HG02623 (cell line): Measurements from ENCODE around the gene SCCPDH.
A peak's percentile ranks its signal among the peaks of the same experiment; 100 is the strongest.
"Not testable (repeated sequence)": the region's sequence is repeated elsewhere in the genome, so short reads cannot be mapped to it uniquely, and the experiment has no call there.

Experiments used
- ATAC-seq: cut with Tn5 transposase; IDR thresholded peaks from one replicate; pipeline ENCODE4 v1.9.1; 2021; ENCODE audit warnings: moderate library complexity; ENCODE audit not compliant: unreplicated experiment

SCCPDH gene, protein sequence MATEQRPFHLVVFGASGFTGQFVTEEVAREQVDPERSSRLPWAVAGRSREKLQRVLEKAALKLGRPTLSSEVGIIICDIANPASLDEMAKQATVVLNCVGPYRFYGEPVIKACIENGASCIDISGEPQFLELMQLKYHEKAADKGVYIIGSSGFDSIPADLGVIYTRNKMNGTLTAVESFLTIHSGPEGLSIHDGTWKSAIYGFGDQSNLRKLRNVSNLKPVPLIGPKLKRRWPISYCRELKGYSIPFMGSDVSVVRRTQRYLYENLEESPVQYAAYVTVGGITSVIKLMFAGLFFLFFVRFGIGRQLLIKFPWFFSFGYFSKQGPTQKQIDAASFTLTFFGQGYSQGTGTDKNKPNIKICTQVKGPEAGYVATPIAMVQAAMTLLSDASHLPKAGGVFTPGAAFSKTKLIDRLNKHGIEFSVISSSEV

DNA sequence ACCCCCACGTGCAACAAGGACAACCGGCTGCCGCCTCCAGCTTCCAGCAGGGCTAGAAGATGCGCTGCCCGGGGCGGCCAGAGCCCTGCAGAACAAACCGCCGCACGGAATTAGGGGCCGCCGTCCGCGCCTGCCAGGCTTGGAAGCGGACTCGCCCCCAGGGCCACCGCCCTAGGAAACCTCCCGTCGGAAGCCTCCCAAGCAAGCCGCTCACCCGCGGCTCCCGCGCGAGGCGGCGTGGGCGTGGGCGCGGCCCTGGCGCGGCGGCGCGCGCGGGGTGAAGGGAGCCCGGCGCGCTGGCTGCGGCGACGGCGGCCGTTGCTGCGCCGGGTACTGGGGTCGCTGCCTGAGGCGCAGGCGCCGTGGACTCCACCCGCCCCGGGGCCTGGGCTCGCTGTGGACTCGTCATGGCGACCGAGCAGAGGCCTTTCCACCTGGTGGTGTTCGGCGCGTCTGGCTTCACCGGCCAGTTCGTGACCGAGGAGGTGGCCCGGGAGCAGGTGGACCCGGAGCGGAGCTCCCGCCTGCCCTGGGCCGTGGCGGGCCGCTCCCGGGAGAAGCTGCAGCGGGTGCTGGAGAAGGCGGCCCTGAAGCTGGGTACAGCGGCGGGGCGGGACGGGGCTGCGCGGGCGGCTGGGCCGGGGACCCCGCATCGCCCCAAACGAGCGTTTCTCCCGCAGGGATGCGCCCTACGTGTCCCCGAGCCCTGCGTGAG, at the start of gene SCCPDH:
SCCPDH (plus strand) TSS at position 394 of the 715 bp plus-strand sequence; CDS start at position 408, 14 bp downstream.
- peak; percentile 90 for ATAC-seq

DNA sequence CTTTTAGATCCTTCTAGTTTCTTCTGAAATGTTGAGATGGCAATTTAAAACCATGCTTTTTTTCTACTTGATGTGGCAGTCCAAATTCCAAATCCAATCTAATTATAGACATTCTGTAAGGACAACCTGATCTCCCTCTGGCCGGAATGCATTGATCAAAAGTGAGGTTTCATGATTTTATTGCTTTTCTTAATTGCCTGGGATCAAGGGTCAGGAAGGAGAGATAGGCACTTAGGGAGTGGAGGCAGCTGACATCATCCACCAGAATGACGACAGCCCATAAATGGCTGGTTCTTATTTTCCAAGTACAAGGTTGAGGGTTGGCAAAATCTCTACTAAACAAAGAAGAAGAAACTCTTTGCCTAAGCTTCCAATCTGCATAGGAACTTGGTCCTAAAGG, 46.4 kb upstream of the SCCPDH start:
- no peak for ATAC-seq

DNA sequence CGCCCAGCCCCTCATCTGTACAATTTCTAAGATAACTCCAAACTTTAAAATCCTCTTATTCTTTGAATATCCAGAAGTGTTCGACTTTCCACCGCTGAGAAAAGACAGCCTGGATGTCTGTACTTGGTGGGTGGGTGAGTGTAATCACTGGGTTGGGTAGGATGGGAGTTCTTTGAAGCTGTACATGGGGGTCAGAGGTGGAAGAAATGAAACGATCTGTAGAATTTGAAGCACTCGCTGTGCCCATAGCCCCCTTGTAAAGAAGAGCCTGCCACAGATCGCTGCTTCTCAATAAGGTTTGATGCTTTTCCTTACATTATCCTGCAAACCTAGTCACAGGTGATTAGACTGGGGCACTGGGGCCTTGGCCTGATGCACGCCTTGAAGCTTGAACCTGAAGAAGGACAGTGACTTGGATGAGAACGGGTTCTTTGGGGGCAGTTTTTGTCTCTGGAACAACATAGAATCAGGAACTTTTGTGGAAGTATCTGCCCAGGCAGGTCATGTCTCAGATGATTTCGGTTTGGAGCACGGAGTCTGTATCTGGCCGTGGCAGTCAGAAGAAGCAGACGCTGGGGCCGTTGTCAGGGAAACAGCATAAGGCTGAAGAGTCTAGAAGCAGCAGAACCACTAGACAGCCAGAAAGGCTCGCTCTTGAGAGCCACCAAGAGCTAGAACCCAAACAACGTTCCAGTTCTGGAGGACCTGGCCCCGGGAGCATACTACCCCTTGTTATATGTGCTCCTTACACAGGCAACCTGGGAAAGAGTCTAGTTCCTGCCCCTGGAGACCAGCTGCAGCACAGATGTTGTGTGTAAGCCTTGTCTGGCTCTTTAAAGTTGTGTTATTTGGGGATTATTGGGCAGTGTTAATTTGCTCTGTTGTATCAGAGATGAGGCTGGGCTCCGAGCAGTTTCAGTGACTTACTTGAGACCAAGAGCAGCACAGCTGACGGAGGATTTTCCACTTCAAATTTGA, 45.1 kb upstream of the SCCPDH start:
- no peak for ATAC-seq

DNA sequence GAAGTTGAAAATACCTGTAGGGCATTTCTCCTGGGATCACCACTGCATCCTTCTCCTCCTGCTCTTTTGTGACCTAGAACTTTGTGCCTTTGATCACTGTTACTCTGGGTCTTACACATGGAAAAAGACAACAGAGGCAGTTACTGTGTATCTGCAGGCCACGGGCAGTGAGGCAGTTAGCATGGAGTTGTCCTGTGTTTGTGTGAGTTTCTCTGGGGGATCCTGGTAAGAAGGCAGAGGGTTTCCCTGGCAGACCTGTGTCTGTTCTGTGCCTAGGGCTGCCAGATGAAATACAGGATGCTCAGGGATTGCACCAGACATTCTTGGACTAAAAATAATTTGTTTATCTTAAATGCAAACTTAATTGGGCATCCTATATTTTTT, 44.4 kb upstream of the SCCPDH start:
- ATAC-seq: no peak

DNA sequence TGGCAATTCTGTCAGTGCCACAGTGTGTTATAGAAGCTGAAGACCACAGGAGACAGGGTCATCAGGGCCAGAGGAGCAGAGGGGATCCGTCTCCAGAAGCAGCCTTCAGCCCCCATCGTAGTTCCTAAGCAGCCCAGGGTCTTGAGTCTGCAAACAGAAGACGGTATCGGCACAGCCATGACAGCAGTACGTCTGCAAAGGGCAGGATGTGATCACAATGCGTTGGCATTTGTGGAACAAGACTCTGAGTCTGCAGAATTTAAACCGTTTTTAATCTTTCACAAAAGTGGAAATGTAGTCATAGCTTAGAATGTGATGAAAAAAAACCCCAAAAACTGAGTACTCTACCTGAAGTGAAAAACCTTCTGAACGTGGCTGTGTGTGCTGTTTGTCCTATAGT, 44.0 kb upstream of the SCCPDH start:
- ATAC-seq: no peak

DNA sequence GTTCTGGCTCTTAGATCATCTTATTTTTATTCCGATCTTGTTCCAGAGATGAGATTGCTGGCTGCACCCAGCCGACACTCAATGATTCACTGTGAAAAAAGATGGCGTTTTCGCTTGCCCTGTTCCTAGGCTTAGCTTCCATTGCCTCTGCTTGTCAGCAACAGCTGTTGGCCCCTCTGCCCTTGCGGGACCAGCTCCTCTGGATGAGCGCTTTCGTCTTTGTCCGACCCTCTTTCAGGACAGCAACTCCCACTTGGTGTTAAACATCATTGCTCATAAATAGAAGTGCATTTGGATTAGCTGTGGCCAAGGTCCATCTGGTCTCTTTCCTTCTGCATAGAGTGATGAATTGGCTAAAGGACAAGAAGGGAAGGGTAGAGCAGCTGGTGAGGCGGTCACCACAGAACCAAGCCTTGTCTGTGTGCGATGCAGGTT, 43.5 kb upstream of the SCCPDH start:
- ATAC-seq: no peak

DNA sequence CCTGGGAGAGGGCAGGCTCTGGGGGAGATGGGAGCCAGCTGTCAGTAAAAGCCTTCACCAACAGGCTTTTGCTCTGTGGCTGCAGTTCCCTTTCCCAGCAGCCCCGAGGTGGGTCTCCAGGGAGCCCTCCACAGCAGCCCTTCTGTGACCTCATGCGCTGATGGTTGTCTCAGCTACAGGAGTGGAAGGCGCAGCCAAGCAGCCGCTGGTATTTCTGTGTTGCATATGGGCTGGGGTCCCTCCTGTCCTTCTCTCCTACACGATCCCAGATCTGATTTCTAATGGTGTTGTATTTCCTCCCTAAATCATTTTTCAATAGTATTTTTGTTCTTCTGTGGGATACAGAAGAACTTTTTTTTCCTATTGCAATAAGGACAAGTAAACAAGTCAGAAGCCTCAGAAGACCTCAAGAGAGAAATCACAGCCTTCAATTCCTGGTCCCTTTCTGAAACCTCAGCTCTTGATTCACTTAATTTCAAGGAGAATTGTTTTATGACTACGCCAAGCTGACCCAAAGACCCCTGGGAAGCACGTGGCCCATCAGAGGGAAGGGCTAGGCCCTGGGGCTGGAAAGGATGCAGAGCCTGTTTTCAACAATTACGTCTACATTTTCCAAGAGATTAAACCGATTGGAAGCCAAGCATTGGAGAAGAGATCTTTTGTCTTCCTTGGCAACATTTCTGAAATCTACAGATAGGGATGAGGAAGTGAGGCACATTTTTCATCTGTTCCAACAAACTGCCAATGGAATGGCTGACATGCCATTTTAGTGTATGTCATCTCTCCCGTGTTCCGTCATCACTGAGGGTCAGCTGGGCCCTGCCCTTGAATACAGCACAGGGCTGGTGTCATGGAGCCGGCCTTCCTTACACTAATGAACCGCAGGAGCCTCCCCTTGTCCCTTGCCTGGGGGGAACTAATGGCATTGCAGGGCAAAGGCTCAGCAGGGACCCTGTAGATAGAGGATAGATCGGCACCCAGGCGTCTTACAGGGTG, 42.0 kb upstream of the SCCPDH start:
- ATAC-seq: no peak

DNA sequence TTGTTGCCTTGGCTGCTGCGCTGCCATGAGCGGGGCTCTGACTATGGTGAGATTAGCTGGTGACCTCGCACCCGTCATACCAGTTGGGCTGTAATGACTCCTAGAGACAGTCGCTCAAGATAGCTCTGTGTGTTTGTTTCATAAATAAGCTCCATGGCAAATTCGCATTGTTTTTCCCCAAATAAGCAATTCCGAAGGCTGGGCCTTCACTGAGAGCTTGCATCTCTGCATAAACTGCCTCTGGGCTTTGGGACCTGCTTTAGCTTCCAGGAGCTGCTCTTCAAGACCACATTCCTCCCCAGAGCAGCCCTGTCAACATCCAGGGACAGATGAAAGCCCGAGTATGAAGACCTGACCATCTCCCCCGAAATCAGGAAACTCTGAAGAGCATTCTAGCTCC, 40.7 kb upstream of the SCCPDH start:
- no peak for ATAC-seq

DNA sequence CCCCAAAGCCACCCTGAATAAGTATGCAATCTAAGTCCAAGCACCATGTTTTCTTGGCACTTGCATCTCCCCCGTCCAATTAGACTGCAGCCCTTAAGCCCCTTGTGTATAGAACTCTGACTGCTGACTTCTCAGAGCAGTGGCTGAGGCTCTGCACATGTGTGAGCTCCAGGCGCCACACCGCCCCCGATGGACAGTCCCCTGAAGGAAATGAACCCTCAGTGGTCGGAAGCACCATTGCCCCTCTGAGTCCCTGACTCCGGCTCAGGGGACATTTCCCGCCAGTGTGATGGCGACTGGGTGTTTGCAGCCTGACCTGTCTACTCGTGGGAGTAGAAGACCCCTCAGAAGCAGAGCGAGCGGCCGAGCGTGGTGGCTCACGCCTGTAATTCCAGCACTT, 37.2 kb upstream of the SCCPDH start:
- no peak for ATAC-seq

DNA sequence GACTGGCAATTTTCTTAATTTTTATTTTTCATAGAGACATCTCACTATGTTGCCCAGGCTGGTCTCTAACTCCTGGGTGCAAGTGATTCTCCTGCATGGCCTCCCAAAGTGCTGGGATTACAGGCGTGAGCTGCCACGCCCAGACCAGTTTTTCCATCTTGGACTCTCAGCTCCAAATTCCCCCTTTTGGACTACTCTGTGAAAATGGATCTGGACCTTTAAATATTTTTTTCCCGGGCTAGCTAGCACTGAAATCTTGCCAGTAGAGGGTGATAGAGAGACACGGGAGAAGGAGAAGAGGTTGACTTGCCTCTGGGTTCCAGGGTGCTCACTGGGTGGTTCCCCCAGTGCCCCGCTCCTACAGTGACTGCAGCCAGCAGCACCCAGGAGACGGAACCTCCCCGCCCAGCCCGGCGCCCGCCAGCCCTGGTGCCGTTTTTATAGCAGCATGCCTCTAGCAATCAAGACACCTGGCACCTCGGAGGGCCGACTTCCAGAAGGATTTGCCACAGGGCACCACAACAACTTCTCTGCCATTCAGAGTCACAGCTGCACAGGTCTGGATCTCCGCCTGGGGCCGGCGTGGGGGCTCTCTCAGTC, 34.7 kb upstream of the SCCPDH start:
- ATAC-seq: peak; percentile 94

DNA sequence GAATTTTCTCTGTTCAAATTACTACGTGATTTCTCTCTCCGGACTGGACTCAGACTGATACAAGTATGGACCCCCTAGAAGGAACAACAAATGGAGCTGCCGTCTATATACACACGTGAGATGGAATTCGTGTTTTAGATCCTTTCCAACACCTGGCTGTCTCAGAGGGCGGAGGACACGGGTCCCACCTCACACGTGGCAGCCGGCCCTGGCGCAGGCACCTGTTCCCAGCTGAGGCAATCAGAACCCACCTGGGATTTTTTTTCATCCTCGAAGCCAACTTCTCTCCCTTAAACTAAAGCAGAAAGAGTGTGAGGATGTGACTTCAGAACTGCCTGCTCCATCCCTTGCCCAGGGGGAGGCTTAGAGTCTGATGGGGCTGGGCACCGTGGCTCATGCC, 34.1 kb upstream of the SCCPDH start:
- ATAC-seq: no peak

DNA sequence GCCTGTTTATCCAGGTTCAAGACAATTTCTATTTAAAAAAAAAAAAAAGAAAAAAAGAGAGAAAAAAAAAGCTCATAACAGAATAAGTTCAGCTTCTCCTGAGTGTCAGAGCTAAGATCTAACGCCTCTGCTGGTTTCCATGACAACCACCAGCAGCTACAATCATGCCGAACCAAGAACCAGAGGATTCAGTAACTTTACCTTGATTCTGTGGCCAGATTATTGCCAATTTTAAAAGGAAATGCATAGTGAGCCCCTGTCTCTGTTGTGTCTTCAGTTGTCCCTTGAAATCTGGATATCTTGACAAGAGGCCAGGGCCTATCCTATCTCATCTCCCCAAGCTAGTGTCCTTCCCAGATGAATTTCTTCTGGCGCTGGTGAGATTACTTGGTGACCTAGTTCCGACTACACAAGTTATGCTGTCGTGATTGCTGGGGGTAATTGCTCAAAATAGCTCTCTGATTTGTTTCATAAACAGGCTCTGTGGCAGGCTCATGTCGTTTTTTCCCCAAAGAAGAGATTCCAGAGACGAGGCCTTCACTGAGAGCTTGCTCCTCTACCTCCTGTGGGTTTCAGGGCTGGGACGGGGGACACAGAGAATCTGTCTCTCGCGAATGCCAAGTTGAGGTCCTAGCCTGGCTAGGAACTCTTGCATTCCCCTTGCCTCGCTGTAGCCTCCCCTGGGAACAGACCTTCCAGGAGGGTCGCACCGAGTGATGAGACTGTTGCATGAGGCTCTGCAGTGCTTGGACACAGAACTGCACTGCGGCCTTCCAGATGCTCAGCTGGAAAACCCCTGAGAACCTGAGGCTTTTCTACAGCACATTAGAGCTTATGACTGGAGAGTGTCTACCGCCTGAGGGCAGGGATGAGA, 32.4 kb upstream of the SCCPDH start:
- ATAC-seq: no peak

DNA sequence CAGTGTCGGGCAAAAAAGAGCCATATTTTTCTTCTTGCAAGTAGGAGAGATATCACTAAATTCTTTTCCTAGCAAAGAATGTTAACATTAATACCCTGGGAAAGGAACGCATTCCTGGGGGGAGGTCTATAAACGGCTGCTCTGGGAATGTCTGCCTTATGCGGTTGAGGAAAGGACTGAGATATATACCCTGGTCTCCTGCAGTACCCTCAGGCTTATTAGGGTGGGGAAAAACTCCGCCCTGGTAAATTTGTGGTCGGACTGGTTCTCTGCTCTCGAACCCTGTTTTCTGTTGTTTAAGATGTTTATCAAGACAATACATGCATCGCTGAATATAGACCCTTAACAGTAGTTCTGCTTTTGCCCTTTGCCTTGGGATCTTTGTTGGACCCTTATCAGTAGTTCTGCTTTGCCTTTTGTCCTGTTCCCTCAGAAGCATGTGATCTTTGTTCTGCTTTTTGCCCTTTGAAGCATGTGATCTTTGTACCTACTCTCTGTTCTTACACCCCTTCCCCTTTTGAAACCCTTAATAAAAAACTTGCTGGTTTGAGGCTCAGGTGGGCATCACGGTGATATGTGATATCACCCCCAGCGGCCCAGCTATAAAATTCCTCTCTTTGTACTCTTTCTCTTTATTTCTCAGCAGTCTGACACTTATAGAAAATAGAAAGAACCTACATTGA, 29.9 kb upstream of the SCCPDH start:
- ATAC-seq: not testable (repeated sequence)

DNA sequence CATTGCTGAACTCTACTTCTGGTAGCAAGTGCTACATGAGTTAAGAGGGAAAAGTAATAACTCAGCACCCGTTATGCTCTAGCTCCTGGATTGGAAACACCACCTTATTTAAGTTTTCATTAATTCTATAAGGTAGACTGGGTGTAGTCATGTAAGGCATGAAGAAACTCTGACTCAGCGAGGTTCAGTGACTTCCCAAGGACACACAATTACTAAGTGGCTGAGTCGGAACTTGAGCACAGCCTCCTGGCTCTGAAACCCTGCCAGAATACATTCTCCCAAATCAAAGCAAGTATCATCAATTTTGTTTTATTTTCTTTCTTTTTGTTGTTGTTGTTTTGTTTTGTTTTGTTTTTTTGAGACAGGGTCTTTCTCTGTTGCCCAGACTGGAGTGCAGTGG, 29.1 kb upstream of the SCCPDH start:
- no peak for ATAC-seq

DNA sequence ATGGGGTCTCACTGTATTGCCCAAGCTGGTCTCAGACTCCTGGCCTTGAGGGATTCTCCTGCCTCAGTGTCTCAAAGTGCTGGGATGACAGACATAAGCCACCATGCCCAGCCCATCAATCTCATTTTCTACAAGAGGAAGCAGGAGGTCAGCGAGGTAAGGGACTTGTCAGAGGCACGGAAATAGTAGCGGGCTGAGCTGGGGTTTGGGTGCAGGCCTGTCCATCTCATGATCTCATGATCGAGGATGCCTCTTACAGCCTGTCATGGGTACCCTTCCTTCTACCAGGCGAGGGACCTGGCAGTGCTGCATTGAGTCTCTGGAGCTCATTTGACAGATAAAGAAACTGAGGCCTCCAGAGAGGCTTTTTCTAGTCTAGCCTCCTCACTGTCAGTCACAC, 28.5 kb upstream of the SCCPDH start:
- ATAC-seq: no peak

DNA sequence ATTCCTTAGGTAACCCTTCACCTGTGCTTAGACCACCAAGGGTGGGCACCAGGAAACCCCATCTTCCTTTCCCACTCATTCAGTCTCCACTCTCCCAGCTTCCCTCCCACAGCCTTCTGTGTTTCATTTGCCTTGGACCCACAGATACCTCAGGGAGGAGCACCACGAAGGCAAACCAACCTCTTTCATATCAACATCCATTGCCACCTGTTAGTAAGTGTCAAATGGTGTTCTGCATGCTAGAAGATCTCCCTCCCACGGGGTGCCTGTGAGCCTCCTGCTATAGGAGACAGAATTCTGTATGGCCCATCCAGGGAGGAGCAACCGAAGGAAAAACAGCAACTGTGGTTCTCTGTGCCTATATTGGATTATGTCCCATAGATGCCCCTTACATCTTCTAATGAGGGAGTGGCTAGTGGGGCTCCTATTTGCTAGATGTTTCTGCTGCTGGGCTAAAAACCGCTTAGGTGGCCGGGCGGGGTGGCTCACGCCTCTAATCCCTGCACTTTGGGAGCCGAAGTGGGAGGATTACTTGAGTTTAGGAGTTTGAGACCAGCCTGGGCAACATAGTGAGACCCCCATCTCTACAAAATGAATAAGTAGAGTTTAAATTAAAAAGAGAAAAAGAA, 25.6 kb upstream of the SCCPDH start:
- no peak for ATAC-seq

DNA sequence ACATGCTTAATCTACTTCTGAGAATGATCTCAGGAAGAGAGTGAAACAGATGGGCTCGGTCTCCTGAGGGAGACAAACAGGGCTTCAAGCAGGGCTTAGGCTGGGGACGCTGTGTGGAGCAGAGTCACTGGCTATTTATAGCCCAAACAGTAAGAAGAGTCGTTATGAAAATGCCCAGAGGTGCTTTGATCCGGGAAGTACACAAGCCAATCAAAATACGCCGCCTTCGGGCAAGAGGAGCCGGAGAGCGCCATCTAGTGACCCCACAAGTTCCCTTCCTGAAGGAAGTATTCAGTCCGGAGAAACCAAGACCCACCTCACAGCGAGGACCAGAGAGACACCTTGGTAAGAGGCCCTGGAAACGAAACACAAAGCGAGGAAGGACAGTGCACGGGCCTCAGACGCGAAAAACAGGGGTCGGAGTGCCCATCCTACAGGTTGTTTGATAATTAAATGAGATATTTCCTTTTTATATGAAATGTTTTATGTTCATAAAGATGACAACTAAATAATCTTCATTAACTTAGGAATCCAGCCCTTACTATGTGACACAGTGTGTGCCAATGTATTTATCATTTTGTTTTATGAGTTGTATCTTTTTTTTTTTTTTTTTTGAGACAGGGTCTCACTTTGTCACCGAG, 25.0 kb upstream of the SCCPDH start:
- ATAC-seq: peak; percentile 96
